ENCODE data around the gene CAPN10. TPM values are rescaled to one million over a fixed set of nuclear protein-coding genes. Genes with fewer than 3 reads are reported as not detected.
"Not testable (repeated sequence)": the region's sequence is repeated elsewhere in the genome, so short reads cannot be mapped to it uniquely, and the experiment has no call there.

Gene CAPN10
- 47.8 TPM for total RNA-seq (ENCODE audit: unreplicated experiment)
- long read RNA-seq, partial matches to known transcripts: 1 of 4 reads
- long read RNA-seq, other reads (novel, unspliced or antisense): 1 of 4 reads

GRCh38 chr2:240586198-240586918 lies at the start of gene CAPN10:
CAPN10 (plus strand) TSS chr2:240586734; CDS start chr2:240586912, 178 bp downstream.
- H3K27ac Mint-ChIP-seq (ENCODE audit: unreplicated experiment): peak within 1 kb of the TSS; percentile 97
- TF ChIP-seq CTCF (IDR thresholded peaks at IDR 0.05; ENCODE audit: unreplicated experiment): no peak
- H3K27me3 Mint-ChIP-seq (ENCODE audit: unreplicated experiment): peaks cover 12% of the 10 kb centered on the region
- H3K4me3 Mint-ChIP-seq (ENCODE audit: unreplicated experiment): peak within 1 kb of the TSS; percentile 99
- peaks cover 26% of the 10 kb centered on the region for H3K4me1 Mint-ChIP-seq (ENCODE audit: unreplicated experiment)
- no peaks in the 10 kb centered on the region for H3K9me3 Mint-ChIP-seq (ENCODE audit: unreplicated experiment)
- peaks cover 38% of the 10 kb centered on the region for H3K36me3 Mint-ChIP-seq (ENCODE audit: low read depth, unreplicated experiment)
- DNase-seq (ENCODE audit: low spot score): peak; percentile 94

- H3K4me1 Mint-ChIP-seq (ENCODE audit: unreplicated experiment): peaks cover 3% of the 10 kb centered on the region
- no peak overlapping the region for H3K27ac Mint-ChIP-seq (ENCODE audit: unreplicated experiment)
- H3K9me3 Mint-ChIP-seq (ENCODE audit: unreplicated experiment): peaks cover 12% of the 10 kb centered on the region
- H3K27me3 Mint-ChIP-seq (ENCODE audit: unreplicated experiment): no peaks in the 10 kb centered on the region
- no peak for DNase-seq (ENCODE audit: low spot score)
- H3K36me3 Mint-ChIP-seq (ENCODE audit: low read depth, unreplicated experiment): peaks cover 26% of the 10 kb centered on the region
- no peak overlapping the region for H3K4me3 Mint-ChIP-seq (ENCODE audit: unreplicated experiment)
- no peak for TF ChIP-seq CTCF (IDR thresholded peaks at IDR 0.05; ENCODE audit: unreplicated experiment)
Observed at GRCh38 chr2:240538031-240538780, 48.3 kb upstream of the CAPN10 start.

GRCh38 chr2:240539101-240539500 lies 47.4 kb upstream of the CAPN10 start:
- Mint-ChIP-seq H3K36me3 (ENCODE audit: low read depth, unreplicated experiment) (peaks cover 30% of the 10 kb centered on the region), H3K9me3 (ENCODE audit: unreplicated experiment) (peaks cover 12% of the 10 kb centered on the region), H3K4me3 (ENCODE audit: unreplicated experiment) (peak overlapping the region; percentile 48)
- not testable (repeated sequence) for H3K27me3 Mint-ChIP-seq (ENCODE audit: unreplicated experiment); H3K4me1 Mint-ChIP-seq (ENCODE audit: unreplicated experiment); H3K27ac Mint-ChIP-seq (ENCODE audit: unreplicated experiment); DNase-seq (ENCODE audit: low spot score)

- H3K9me3 Mint-ChIP-seq (ENCODE audit: unreplicated experiment): peaks cover 12% of the 10 kb centered on the region
- H3K4me1 Mint-ChIP-seq (ENCODE audit: unreplicated experiment): peaks cover 3% of the 10 kb centered on the region
Observed at GRCh38 chr2:240539906-240540305, 46.6 kb upstream of the CAPN10 start.

GRCh38 chr2:240551288-240551687 lies 35.2 kb upstream of the CAPN10 start:
- TF ChIP-seq CTCF (IDR thresholded peaks at IDR 0.05; ENCODE audit: unreplicated experiment): no peak
- no peak for DNase-seq (ENCODE audit: low spot score)
- peaks cover 7% of the 10 kb centered on the region for H3K36me3 Mint-ChIP-seq (ENCODE audit: low read depth, unreplicated experiment)
- H3K27ac Mint-ChIP-seq (ENCODE audit: unreplicated experiment): no peak overlapping the region
- no peak overlapping the region for H3K4me3 Mint-ChIP-seq (ENCODE audit: unreplicated experiment)
- H3K4me1 Mint-ChIP-seq (ENCODE audit: unreplicated experiment): no peaks in the 10 kb centered on the region
- H3K9me3 Mint-ChIP-seq (ENCODE audit: unreplicated experiment): peaks cover 3% of the 10 kb centered on the region
- H3K27me3 Mint-ChIP-seq (ENCODE audit: unreplicated experiment): peaks cover 5% of the 10 kb centered on the region

More at GRCh38 chr2:240539906-240540305, 46.6 kb upstream of the CAPN10 start:
- Mint-ChIP-seq H3K36me3 (ENCODE audit: low read depth, unreplicated experiment) (peaks cover 32% of the 10 kb centered on the region), H3K4me3 (ENCODE audit: unreplicated experiment) (peak overlapping the region; percentile 35), H3K27ac (ENCODE audit: unreplicated experiment) (no peak overlapping the region), H3K27me3 (ENCODE audit: unreplicated experiment) (no peaks in the 10 kb centered on the region)
- DNase-seq (ENCODE audit: low spot score): no peak
- no peak for TF ChIP-seq CTCF (IDR thresholded peaks at IDR 0.05; ENCODE audit: unreplicated experiment)
